Measurements from ENCODE around the gene FOXR1.
"Not testable (repeated sequence)": the region's sequence is repeated elsewhere in the genome, so short reads cannot be mapped to it uniquely, and the experiment has no call there.

Gene FOXR1

GRCh38 chr11:118980191-118980881 lies 8.8 kb downstream of the FOXR1 start:
- DNase-seq (ENCODE audit: low read depth), result no peak
- H3K4me3 ChIP-seq (ENCODE audit: control insufficient read depth, low read depth, low read length), result no peak overlapping the region
- no peak for TF ChIP-seq CTCF (conservative IDR thresholded peaks at IDR 0.05; ENCODE audit: control insufficient read depth, insufficient read depth, low read depth, low read length)

GRCh38 chr11:118984337-118984736 lies 12.8 kb downstream of the FOXR1 start:
- H3K4me3 ChIP-seq (ENCODE audit: control insufficient read depth, low read depth, low read length); DNase-seq (ENCODE audit: low read depth): not testable (repeated sequence)

- H3K4me3 ChIP-seq (ENCODE audit: control insufficient read depth, low read depth, low read length), result no peak overlapping the region
- TF ChIP-seq CTCF (conservative IDR thresholded peaks at IDR 0.05; ENCODE audit: control insufficient read depth, insufficient read depth, low read depth, low read length), result no peak
- DNase-seq (ENCODE audit: low read depth), result no peak
Measured at GRCh38 chr11:118984825-118985224, 13.3 kb downstream of the FOXR1 start.

GRCh38 chr11:118988280-118988679 lies 16.7 kb downstream of the FOXR1 start:
- no peak for TF ChIP-seq CTCF (conservative IDR thresholded peaks at IDR 0.05; ENCODE audit: control insufficient read depth, insufficient read depth, low read depth, low read length)

GRCh38 chr11:118991486-118992038 lies 20.0 kb downstream of the FOXR1 start:
- DNase-seq (ENCODE audit: low read depth); H3K4me3 ChIP-seq (ENCODE audit: control insufficient read depth, low read depth, low read length): not testable (repeated sequence)

More at GRCh38 chr11:118988280-118988679, 16.7 kb downstream of the FOXR1 start:
- H3K4me3 ChIP-seq (ENCODE audit: control insufficient read depth, low read depth, low read length), result no peak overlapping the region
- no peak for DNase-seq (ENCODE audit: low read depth)

- DNase-seq (ENCODE audit: low read depth), result peak; percentile 69
- peak; percentile 42 for TF ChIP-seq CTCF (conservative IDR thresholded peaks at IDR 0.05; ENCODE audit: control insufficient read depth, insufficient read depth, low read depth, low read length)
- H3K4me3 ChIP-seq (ENCODE audit: control insufficient read depth, low read depth, low read length), result peak overlapping the region; percentile 91
Measured at GRCh38 chr11:118996926-118997626, 25.5 kb downstream of the FOXR1 start.

- H3K4me3 ChIP-seq (ENCODE audit: control insufficient read depth, low read depth, low read length), result peak within 1 kb of the TSS; percentile 91
- no peak for TF ChIP-seq CTCF (conservative IDR thresholded peaks at IDR 0.05; ENCODE audit: control insufficient read depth, insufficient read depth, low read depth, low read length)
- DNase-seq (ENCODE audit: low read depth), result peak; percentile 83
Measured at GRCh38 chr11:118997627-118998387, 26.2 kb downstream of the FOXR1 start, which contains the start of gene CENATAC. Gene CENATAC (plus strand): TSS chr11:118998138. CDS start chr11:118998198, 60 bp downstream.
